ENCODE measurements around the gene UROS. TPM values are rescaled to one million over a fixed set of nuclear protein-coding genes. Genes with fewer than 3 reads are reported as not detected.

The UROS gene
- total RNA-seq, 1 donor from 2014 or later, result 48.3 TPM

GRCh38 chr10:125762692-125763648, 60.1 kb downstream of the UROS start:
- no peak for DNase-seq

- no peak for DNase-seq
Observed at GRCh38 chr10:125761961-125762360, 61.1 kb downstream of the UROS start.

- DNase-seq, result peak; percentile 18
Observed at GRCh38 chr10:125757742-125758141, 65.3 kb downstream of the UROS start.

GRCh38 chr10:125756853-125757487, 66.1 kb downstream of the UROS start:
- no peak for DNase-seq

- peak; percentile 35 for DNase-seq
Observed at GRCh38 chr10:125756196-125756595, 66.9 kb downstream of the UROS start.

- no peak for DNase-seq
Observed at GRCh38 chr10:125747417-125747816, 75.6 kb downstream of the UROS start.

GRCh38 chr10:125744909-125745308, 78.1 kb downstream of the UROS start:
- DNase-seq, result no peak

- DNase-seq, result peak; percentile 33
Observed at GRCh38 chr10:125742465-125742864, 80.6 kb downstream of the UROS start.

GRCh38 chr10:125739994-125740679, 82.9 kb downstream of the UROS start:
- DNase-seq, result no peak

Other genes starting within 250 kb of the UROS start
- not detected in 2 replicates for gene TEX36, start 140.1 kb downstream of the UROS start, total RNA-seq
- gene EDRF1, start 103.5 kb downstream of the UROS start, total RNA-seq, result 18.8 and 19.1 TPM in 2 replicates
- gene MMP21, start 47.4 kb downstream of the UROS start, total RNA-seq, result 0.34 and 0.65 TPM in 2 replicates
- 46.1 and 61.8 TPM in 2 replicates for gene BCCIP, start 288 bp upstream of the UROS start, total RNA-seq
- gene DHX32, start 58.0 kb upstream of the UROS start, total RNA-seq, result 51.2 and 56.7 TPM in 2 replicates
- 0.51 and 0.65 TPM in 2 replicates for gene FANK1, start 73.3 kb upstream of the UROS start, total RNA-seq